K562 (cell line): Measurements from ENCODE around the gene RPTN. TPM values are rescaled to one million over a fixed set of nuclear protein-coding genes. Genes with fewer than 3 reads are reported as not detected.

Source experiments
- ATAC-seq: fragments of 200-7000 bp; cut with Tn5 transposase; 3 replicates; pipeline ENCODE4 v1.9.1; 2020; ENCODE audit warnings: moderate library complexity
- BruUV-seq: library from RNA; stranded (reverse); fragments of 400-500 nt; replicated peaks from 2 replicates; lab custom pipeline; 2021; lab: Mats Ljungman, UMichigan
- CTCF ChIA-PET: fragments of 300-600 bp; formaldehyde crosslinking; extraction: SDS; loops from one replicate; lab custom pipeline; 2021; ENCODE audit warnings: low intra/inter-chr PET ratio; lab: Yijun Ruan, JAX
- POLR2A ChIA-PET: fragments of 300-600, 350-650 bp; sonication (Branson Sonifier 250); formaldehyde crosslinking; extraction: SDS; loops from one replicate; lab custom pipeline; 2021; ENCODE audit warnings: antibody characterized with exemption, inconsistent platforms; lab: Yijun Ruan, JAX
- DNase-seq, 4 experiments: peaks; one replicate each; pipeline versions ENCODE4 v3.0.0 to v3.0.0-alpha.2; 2011 to 2018; ENCODE audit warnings: low spot score in 3 of 4, mixed read lengths in 3 of 4; ENCODE audit errors: extremely low read depth in 1 of 4
- FAIRE-seq: peaks from 2 replicates; lab custom pipeline; 2011; peaks lifted over from hg19 to GRCh38; lab: Jason Lieb, UNC
- H2AFZ ChIP-seq: 2 replicates; pipeline ENCODE4 v1.6.0; 2011; ENCODE audit warnings: low read depth, low read length, control low read depth, inconsistent platforms
- H3K27ac ChIP-seq: fragments of 200-600 bp; 3 replicates; pipeline ENCODE4 v1.8.0; 2011; ENCODE audit warnings: low read depth, mild to moderate bottlenecking, control low read depth, inconsistent platforms, low read length, moderate library complexity, mixed read lengths; ENCODE audit errors: extremely low read depth
- H3K27me3 ChIP-seq, 2 experiments: fragments of 300-600 bp in 1 of 2; 2 replicates in 1 of 2; 3 replicates in 1 of 2; pipeline versions ENCODE4 v1.6.0 to v1.8.0; 2011; ENCODE audit warnings: inconsistent platforms in 2 of 2, low read length in 2 of 2, mild to moderate bottlenecking in 1 of 2, mixed read lengths in 1 of 2, moderate library complexity in 1 of 2; ENCODE audit not compliant: control insufficient read depth in 2 of 2, insufficient read depth in 2 of 2
- H3K36me3 ChIP-seq: fragments of 300-600 bp; 3 replicates; pipeline ENCODE4 v1.8.0; 2011; ENCODE audit warnings: mild to moderate bottlenecking, low read length, inconsistent platforms; ENCODE audit not compliant: control insufficient read depth, insufficient read depth
- H3K4me1 ChIP-seq, 2 experiments: fragments of 200-600 bp in 1 of 2; replicated peaks in 1 of 2; 2 replicates in 1 of 2; 3 replicates in 1 of 2; pipeline versions ENCODE4 v1.5.1 to v1.8.0; 2011; ENCODE audit warnings: inconsistent platforms in 2 of 2, low read length in 2 of 2, mild to moderate bottlenecking in 1 of 2, mixed read lengths in 1 of 2, moderate library complexity in 1 of 2; ENCODE audit not compliant: control insufficient read depth in 2 of 2, insufficient read depth in 2 of 2
- H3K4me2 ChIP-seq: 2 replicates; pipeline ENCODE4 v1.6.1; 2011; ENCODE audit warnings: low read length, control low read depth, inconsistent platforms, mixed read lengths; ENCODE audit not compliant: insufficient read depth
- H3K4me3 ChIP-seq: fragments of 200-600 bp; sonication (generic), shearing (Covaris generic); 2 replicates; pipeline ENCODE4 v1.5.1; 2016; ENCODE audit warnings: control low read depth, inconsistent platforms
- H3K79me2 ChIP-seq: fragments of 200-600 bp; 3 replicates; pipeline ENCODE4 v1.8.0; 2011; ENCODE audit warnings: low read length, inconsistent platforms; ENCODE audit not compliant: control insufficient read depth, insufficient read depth
- H3K9ac ChIP-seq, 2 experiments: 2 replicates each; pipeline versions ENCODE4 v1.6.0 to v1.6.1; 2011; ENCODE audit warnings: low read depth in 2 of 2, low read length in 2 of 2, control low read depth in 1 of 2, inconsistent platforms in 1 of 2, mild to moderate bottlenecking in 1 of 2, mixed read lengths in 1 of 2; ENCODE audit not compliant: insufficient read depth in 1 of 2
- H3K9me1 ChIP-seq: one replicate; pipeline ENCODE4 v1.6.0; 2011; ENCODE audit warnings: inconsistent platforms, mild to moderate bottlenecking, low read length, moderate library complexity; ENCODE audit not compliant: control insufficient read depth, insufficient read depth
- H3K9me3 ChIP-seq: replicated peaks from 2 replicates; pipeline ENCODE4 v1.5.1; 2011; ENCODE audit warnings: low read depth, low read length, inconsistent platforms; ENCODE audit not compliant: control insufficient read depth, insufficient read depth
- H4K20me1 ChIP-seq: replicated peaks from 2 replicates; pipeline ENCODE4 v1.6.1; 2011; ENCODE audit warnings: low read length, inconsistent platforms, mixed read lengths; ENCODE audit not compliant: control insufficient read depth, insufficient read depth
- CBX5 ChIP-seq: IDR thresholded peaks from 2 replicates; pipeline ENCODE4 v1.6.1; 2014; ENCODE audit warnings: low read depth, borderline replicate concordance
- ELF1 ChIP-seq: fragments of 200-800 bp; sonication (Bioruptor generic); IDR thresholded peaks from 2 replicates; pipeline ENCODE4 v1.6.1; 2016; ENCODE audit warnings: missing genetic modification characterization, missing compliant biosample characterization
- NR2F6 ChIP-seq: fragments of 450-650 bp; formaldehyde crosslinking; IDR thresholded peaks from 2 replicates; pipeline ENCODE4 v1.4.0; 2020; ENCODE audit warnings: mild to moderate bottlenecking
- RBM17 ChIP-seq: fragments of 200-400 bp; formaldehyde crosslinking; IDR thresholded peaks from 2 replicates; pipeline ENCODE4 v1.6.1; 2017; ENCODE audit warnings: low read depth, mild to moderate bottlenecking, low read length, borderline replicate concordance
- RNF2 ChIP-seq: sonication (generic); IDR thresholded peaks from 2 replicates; pipeline ENCODE4 v1.6.1; 2016
- ZFP91 ChIP-seq: sonication (generic); formaldehyde crosslinking; IDR thresholded peaks from 2 replicates; pipeline ENCODE4 v1.8.0; 2022; ENCODE audit warnings: mild to moderate bottlenecking, missing genetic modification reagents
- ZNF140 ChIP-seq: fragments of 250-450 bp; sonication (Bioruptor Pico); IDR thresholded peaks from 2 replicates; pipeline ENCODE4 v1.8.0; 2021; ENCODE audit warnings: moderate library complexity, mild to moderate bottlenecking, inconsistent platforms
- ZNF79 ChIP-seq: fragments of 250-450 bp; sonication (Bioruptor Pico); IDR thresholded peaks from 2 replicates; pipeline ENCODE4 v1.4.0; 2020; ENCODE audit warnings: low read depth, mild to moderate bottlenecking, moderate library complexity
- WGBS: fragments of 100-300 bp; shearing (Covaris generic); methylation state at CpG from one replicate; pipeline ENCODE4 v1.1.6; 2016; ENCODE audit warnings: low coverage, mixed read lengths; ENCODE audit not compliant: insufficient coverage; ENCODE audit errors: missing lambda C conversion rate; 5-methylcytosine and 5-hydroxymethylcytosine counted together
- in situ Hi-C: fragments of 300-500 bp; cut with MboI; formaldehyde crosslinking; loops from 4 replicates; pipeline ENCODE4 v1.15.0; 2018; ENCODE audit warnings: inconsistent platforms, mixed read lengths
- intact Hi-C: fragments of 100-400 bp; cut with micrococcal nuclease; formaldehyde crosslinking; loops from 2 replicates; pipeline ENCODE4 v1.14.2; 2022
- polyA plus RNA-seq, 8 experiments: library from polyadenylated mRNA; depleted of rRNA in 4 of 8; stranded (reverse) in 5 of 8; unstranded in 3 of 8; fragments of >200 nt; fragmentation: Nextera tagmentation in 2 of 8; fragmentation: Illumina TruSeq in 1 of 8; extraction: Ambion mirVana in 2 of 8; extraction: Trizol in 1 of 8; gene quantifications; 2 replicates each; pipeline versions ENCODE4 v1.2.1 to v1.2.3, GENCODE V29; 2011 to 2014; ENCODE audit warnings: inconsistent platforms in 1 of 8, missing spikeins in 1 of 8
- total RNA-seq, 7 experiments: library from RNA; depleted of rRNA in 6 of 7; stranded (reverse); fragments of >200 nt in 6 of 7; fragmentation: Illumina TruSeq in 2 of 7; extraction: Trizol in 2 of 7; gene quantifications; 2 replicates each; pipeline versions ENCODE4 v1.2.1 to v1.2.3, GENCODE V29; 2011 to 2021; ENCODE audit warnings: low replicate concordance in 1 of 7

RPTN gene
- total and polyA plus RNA-seq, 9 of the 15 experiments (the other 6 are each of a cell fraction or from before 2014, with no cell fraction given): not detected

- no peak for TF ChIP-seq ZNF140 (CRISPR knock-in tag)
Measured at GRCh38 chr1:152167835-152168534, 9.0 kb upstream of the RPTN start (continued).

- ChIA-PET CTCF (no interaction called here), POLR2A (no interaction called here)
- intact Hi-C loops: no loop called here
- DNase-seq: no peak
- WGBS: 0% methylated on average over 1 of the region's 1 CpG
- H3K9ac ChIP-seq: no peak overlapping the region
- H3K79me2 ChIP-seq: no peaks in the 10 kb centered on the region
- H3K27me3 ChIP-seq: no peaks in the 10 kb centered on the region
- H3K36me3 ChIP-seq: no peaks in the 10 kb centered on the region
- H3K27ac ChIP-seq: no peak overlapping the region
- H2AFZ ChIP-seq: no peak overlapping the region
- TF ChIP-seq RNF2 (no peak), ELF1 (tag) (no peak), CBX5 (no peak), NR2F6 (CRISPR knock-in tag) (no peak), ZFP91 (CRISPR knock-in tag) (no peak), RBM17 (no peak), ZNF79 (CRISPR knock-in tag) (no peak)
- ATAC-seq: no peak
- no peak overlapping the region for H3K4me3 ChIP-seq
- no peaks in the 10 kb centered on the region for H4K20me1 ChIP-seq
- FAIRE-seq: no peak
- H3K4me2 ChIP-seq: no peak overlapping the region
- no peaks in the 10 kb centered on the region for H3K4me1 ChIP-seq
- H3K9me1 ChIP-seq: no peaks in the 10 kb centered on the region
- in situ Hi-C loops: no loop called here
- no peaks in the 10 kb centered on the region for H3K9me3 ChIP-seq
- no TSS peak for BruUV-seq
Measured at GRCh38 chr1:152166966-152167365, 7.9 kb upstream of the RPTN start.
